ENCODE measurements around the gene TRPM3. TPM values are rescaled to one million over a fixed set of nuclear protein-coding genes. Genes with fewer than 3 reads are reported as not detected.

TRPM3 gene
- total RNA-seq, 1 experiment from 2014 or later: not detected

GRCh38 chr9:70962761-70963440 lies 158.5 kb downstream of the TRPM3 start:
- in situ Hi-C loops (cut with HindIII; ENCODE audit: low sequenced_read_pairs): no loop called here

GRCh38 chr9:70959366-70959765 lies 162.1 kb downstream of the TRPM3 start:
- in situ Hi-C loops (cut with HindIII; ENCODE audit: low sequenced_read_pairs): no loop called here
- DNase-seq (ENCODE audit: low spot score): no peak

More at GRCh38 chr9:70962761-70963440, 158.5 kb downstream of the TRPM3 start:
- DNase-seq (ENCODE audit: low spot score): peak; percentile 40

GRCh38 chr9:70954596-70955143 lies 166.8 kb downstream of the TRPM3 start:
- in situ Hi-C loops (cut with HindIII; ENCODE audit: low sequenced_read_pairs): no loop called here
- no peak for DNase-seq (ENCODE audit: low spot score)

- in situ Hi-C loops (cut with HindIII; ENCODE audit: low sequenced_read_pairs): no loop called here
- DNase-seq (ENCODE audit: low spot score): no peak
These were observed 167.3 kb downstream of the TRPM3 start for GRCh38 chr9:70954126-70954525.

- DNase-seq (ENCODE audit: low spot score): no peak
- in situ Hi-C loops (cut with HindIII; ENCODE audit: low sequenced_read_pairs): no loop called here
These were observed 169.4 kb downstream of the TRPM3 start for GRCh38 chr9:70951749-70952727.

GRCh38 chr9:70950270-70950669 lies 171.2 kb downstream of the TRPM3 start:
- in situ Hi-C loops (cut with HindIII; ENCODE audit: low sequenced_read_pairs): no loop called here
- DNase-seq (ENCODE audit: low spot score): no peak

- in situ Hi-C loops (cut with HindIII; ENCODE audit: low sequenced_read_pairs): no loop called here
- DNase-seq (ENCODE audit: low spot score): no peak
These were observed 172.2 kb downstream of the TRPM3 start for GRCh38 chr9:70949239-70949638.

- in situ Hi-C loops (cut with HindIII; ENCODE audit: low sequenced_read_pairs): no loop called here
- no peak for DNase-seq (ENCODE audit: low spot score)
These were observed 172.7 kb downstream of the TRPM3 start for GRCh38 chr9:70948744-70949143.

GRCh38 chr9:70947511-70947910 lies 173.9 kb downstream of the TRPM3 start:
- DNase-seq (ENCODE audit: low spot score): no peak
- in situ Hi-C loops (cut with HindIII; ENCODE audit: low sequenced_read_pairs): no loop called here

GRCh38 chr9:70947086-70947485 lies 174.3 kb downstream of the TRPM3 start:
- in situ Hi-C loops (cut with HindIII; ENCODE audit: low sequenced_read_pairs): no loop called here
- DNase-seq (ENCODE audit: low spot score): no peak

- in situ Hi-C loops (cut with HindIII; ENCODE audit: low sequenced_read_pairs): no loop called here
- DNase-seq (ENCODE audit: low spot score): no peak
These were observed 176.1 kb downstream of the TRPM3 start for GRCh38 chr9:70945301-70945700.

- DNase-seq (ENCODE audit: low spot score): no peak
- in situ Hi-C loops (cut with HindIII; ENCODE audit: low sequenced_read_pairs): no loop called here
These were observed 180.2 kb downstream of the TRPM3 start for GRCh38 chr9:70941191-70941590.

- in situ Hi-C loops (cut with HindIII; ENCODE audit: low sequenced_read_pairs): no loop called here
- DNase-seq (ENCODE audit: low spot score): no peak
These were observed 180.8 kb downstream of the TRPM3 start for GRCh38 chr9:70940605-70941004.

GRCh38 chr9:70936536-70936935 lies 184.9 kb downstream of the TRPM3 start:
- in situ Hi-C loops (cut with HindIII; ENCODE audit: low sequenced_read_pairs): no loop called here
- no peak for DNase-seq (ENCODE audit: low spot score)

GRCh38 chr9:70935856-70936255 lies 185.6 kb downstream of the TRPM3 start:
- no peak for DNase-seq (ENCODE audit: low spot score)
- in situ Hi-C loops (cut with HindIII; ENCODE audit: low sequenced_read_pairs): no loop called here

- in situ Hi-C loops (cut with HindIII; ENCODE audit: low sequenced_read_pairs): no loop called here
- DNase-seq (ENCODE audit: low spot score): no peak
These were observed 186.8 kb downstream of the TRPM3 start for GRCh38 chr9:70934642-70935041.

- no peak for DNase-seq (ENCODE audit: low spot score)
- in situ Hi-C loops (cut with HindIII; ENCODE audit: low sequenced_read_pairs): no loop called here
These were observed 188.1 kb downstream of the TRPM3 start for GRCh38 chr9:70933321-70933720.

GRCh38 chr9:70932097-70932496 lies 189.3 kb downstream of the TRPM3 start:
- no peak for DNase-seq (ENCODE audit: low spot score)
- in situ Hi-C loops (cut with HindIII; ENCODE audit: low sequenced_read_pairs): no loop called here

GRCh38 chr9:70927530-70927929 lies 193.9 kb downstream of the TRPM3 start:
- in situ Hi-C loops (cut with HindIII; ENCODE audit: low sequenced_read_pairs): no loop called here

GRCh38 chr9:70924895-70925547 lies 196.4 kb downstream of the TRPM3 start:
- DNase-seq (ENCODE audit: low spot score): peak; percentile 91
- in situ Hi-C loops (cut with HindIII; ENCODE audit: low sequenced_read_pairs): no loop called here

More at GRCh38 chr9:70927530-70927929, 193.9 kb downstream of the TRPM3 start:
- no peak for DNase-seq (ENCODE audit: low spot score)

Measured in G401 (cell line).